GM23338 (cell line): ENCODE data around the gene OMP.

Source experiments
- CREB1 ChIP-seq: fragments of 250-450 bp; sonication (Bioruptor Pico); IDR thresholded peaks from 2 replicates; pipeline ENCODE4 v1.5.0; 2020; ENCODE audit warnings: low read depth, mild to moderate bottlenecking, moderate library complexity
- EZH2 ChIP-seq: fragments of 200-600 bp; sonication (generic); IDR thresholded peaks from one replicate; pipeline ENCODE4 v1.8.0; 2017; ENCODE audit warnings: antibody characterized with exemption, mild to moderate bottlenecking, low read depth; ENCODE audit not compliant: unreplicated experiment
- EZH2phosphoT487 ChIP-seq: fragments of 200-600 bp; sonication (generic); IDR thresholded peaks from one replicate; pipeline ENCODE4 v1.8.1; 2018; ENCODE audit warnings: antibody characterized with exemption; ENCODE audit not compliant: unreplicated experiment
- JUNB ChIP-seq: IDR thresholded peaks from one replicate; pipeline ENCODE4 v1.6.1; 2016; ENCODE audit warnings: antibody characterized with exemption; ENCODE audit not compliant: unreplicated experiment
- NANOG ChIP-seq: IDR thresholded peaks from 2 replicates; pipeline ENCODE4 v1.6.1; 2016; ENCODE audit warnings: antibody characterized with exemption, borderline replicate concordance
- POLR2AphosphoS5 ChIP-seq: IDR thresholded peaks from 2 replicates; pipeline ENCODE4 v1.6.1; 2016; ENCODE audit warnings: antibody characterized with exemption, low read depth
- ZNF114 ChIP-seq: fragments of 250-450 bp; sonication (Bioruptor Pico); IDR thresholded peaks from 2 replicates; pipeline ENCODE4 v1.5.0; 2020; ENCODE audit warnings: mild to moderate bottlenecking, moderate library complexity
- TF ChIP-seq, protein P1 (sequence below), 2 experiments: fragments of 200-600 bp in 1 of 2; sonication (generic) in 1 of 2; conservative IDR thresholded peaks; 2 replicates each; pipeline versions ENCODE4 v1.5.1 to v1.6.1; 2016 to 2017; ENCODE audit warnings: antibody characterized with exemption in 2 of 2, low read depth in 2 of 2, mild to moderate bottlenecking in 2 of 2, moderate library complexity in 1 of 2
- TF ChIP-seq, protein P2 (sequence below): IDR thresholded peaks from one replicate; pipeline ENCODE4 v1.6.1; 2018; ENCODE audit warnings: antibody characterized with exemption; ENCODE audit not compliant: unreplicated experiment

DNA sequence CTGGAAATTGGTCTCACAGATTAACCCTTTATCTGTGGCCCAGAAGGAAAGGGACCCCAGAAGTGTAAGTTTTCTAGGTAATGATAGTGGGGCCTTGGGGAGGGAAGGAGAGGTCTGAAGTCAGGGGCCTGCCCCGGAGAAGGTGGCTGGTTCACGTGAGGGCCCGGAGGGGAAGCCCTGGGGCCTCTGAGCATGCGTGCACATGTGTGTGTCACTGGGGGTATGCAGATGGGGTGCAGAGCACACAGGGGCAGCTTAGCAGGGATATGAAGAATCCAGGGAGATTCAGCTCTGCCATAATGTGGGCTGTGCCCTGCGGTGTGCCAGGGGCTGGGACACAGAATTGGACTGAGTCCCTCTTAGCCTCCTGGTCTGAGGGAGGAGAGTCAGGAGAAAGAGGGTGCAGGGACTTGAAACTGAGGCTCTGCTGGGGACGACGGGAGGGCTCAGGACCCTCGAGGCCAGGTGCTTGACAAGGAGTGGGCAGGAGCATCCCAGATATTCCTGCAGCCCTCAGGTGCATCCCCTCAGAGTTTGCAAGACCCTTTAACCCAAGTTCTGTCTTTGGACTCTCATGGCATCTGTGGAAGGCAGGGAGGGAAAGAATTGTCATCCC is 40.9 kb downstream of the OMP start:
- TF ChIP-seq EZH2phosphoT487 (no peak), CREB1 (no peak), NANOG (no peak), EZH2 (no peak), ZNF114 (CRISPR knock-in tag) (no peak), POLR2AphosphoS5 (no peak), JUNB (no peak)
- TF ChIP-seq, protein P1, sequence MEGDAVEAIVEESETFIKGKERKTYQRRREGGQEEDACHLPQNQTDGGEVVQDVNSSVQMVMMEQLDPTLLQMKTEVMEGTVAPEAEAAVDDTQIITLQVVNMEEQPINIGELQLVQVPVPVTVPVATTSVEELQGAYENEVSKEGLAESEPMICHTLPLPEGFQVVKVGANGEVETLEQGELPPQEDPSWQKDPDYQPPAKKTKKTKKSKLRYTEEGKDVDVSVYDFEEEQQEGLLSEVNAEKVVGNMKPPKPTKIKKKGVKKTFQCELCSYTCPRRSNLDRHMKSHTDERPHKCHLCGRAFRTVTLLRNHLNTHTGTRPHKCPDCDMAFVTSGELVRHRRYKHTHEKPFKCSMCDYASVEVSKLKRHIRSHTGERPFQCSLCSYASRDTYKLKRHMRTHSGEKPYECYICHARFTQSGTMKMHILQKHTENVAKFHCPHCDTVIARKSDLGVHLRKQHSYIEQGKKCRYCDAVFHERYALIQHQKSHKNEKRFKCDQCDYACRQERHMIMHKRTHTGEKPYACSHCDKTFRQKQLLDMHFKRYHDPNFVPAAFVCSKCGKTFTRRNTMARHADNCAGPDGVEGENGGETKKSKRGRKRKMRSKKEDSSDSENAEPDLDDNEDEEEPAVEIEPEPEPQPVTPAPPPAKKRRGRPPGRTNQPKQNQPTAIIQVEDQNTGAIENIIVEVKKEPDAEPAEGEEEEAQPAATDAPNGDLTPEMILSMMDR (conservative IDR thresholded peaks at IDR 0.05; ENCODE audit: low read depth in 2 of 2): no peak
- TF ChIP-seq, protein P2, sequence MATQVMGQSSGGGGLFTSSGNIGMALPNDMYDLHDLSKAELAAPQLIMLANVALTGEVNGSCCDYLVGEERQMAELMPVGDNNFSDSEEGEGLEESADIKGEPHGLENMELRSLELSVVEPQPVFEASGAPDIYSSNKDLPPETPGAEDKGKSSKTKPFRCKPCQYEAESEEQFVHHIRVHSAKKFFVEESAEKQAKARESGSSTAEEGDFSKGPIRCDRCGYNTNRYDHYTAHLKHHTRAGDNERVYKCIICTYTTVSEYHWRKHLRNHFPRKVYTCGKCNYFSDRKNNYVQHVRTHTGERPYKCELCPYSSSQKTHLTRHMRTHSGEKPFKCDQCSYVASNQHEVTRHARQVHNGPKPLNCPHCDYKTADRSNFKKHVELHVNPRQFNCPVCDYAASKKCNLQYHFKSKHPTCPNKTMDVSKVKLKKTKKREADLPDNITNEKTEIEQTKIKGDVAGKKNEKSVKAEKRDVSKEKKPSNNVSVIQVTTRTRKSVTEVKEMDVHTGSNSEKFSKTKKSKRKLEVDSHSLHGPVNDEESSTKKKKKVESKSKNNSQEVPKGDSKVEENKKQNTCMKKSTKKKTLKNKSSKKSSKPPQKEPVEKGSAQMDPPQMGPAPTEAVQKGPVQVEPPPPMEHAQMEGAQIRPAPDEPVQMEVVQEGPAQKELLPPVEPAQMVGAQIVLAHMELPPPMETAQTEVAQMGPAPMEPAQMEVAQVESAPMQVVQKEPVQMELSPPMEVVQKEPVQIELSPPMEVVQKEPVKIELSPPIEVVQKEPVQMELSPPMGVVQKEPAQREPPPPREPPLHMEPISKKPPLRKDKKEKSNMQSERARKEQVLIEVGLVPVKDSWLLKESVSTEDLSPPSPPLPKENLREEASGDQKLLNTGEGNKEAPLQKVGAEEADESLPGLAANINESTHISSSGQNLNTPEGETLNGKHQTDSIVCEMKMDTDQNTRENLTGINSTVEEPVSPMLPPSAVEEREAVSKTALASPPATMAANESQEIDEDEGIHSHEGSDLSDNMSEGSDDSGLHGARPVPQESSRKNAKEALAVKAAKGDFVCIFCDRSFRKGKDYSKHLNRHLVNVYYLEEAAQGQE: no peak
